Activated T-helper 1 cell treated with anti-CD3 and anti-CD28 coated beads, Interleukin-12 subunit alpha, Interleukin-12 subunit beta, Interleukin-2, Interleukin-4 antibody, amounts not matched to agents 30 ng/mL and 10 ng/mL and 1 ng/mL, durations not matched to agents 14 hours and 24 hours and 36 hours (primary cell): ENCODE measurements around the gene SIGLECL1. TPM values are rescaled to one million over a fixed set of nuclear protein-coding genes. Genes with fewer than 3 reads are reported as not detected.

Source experiments
- total RNA-seq: library from RNA; stranded (reverse); gene quantifications from 2 replicates; pipeline ENCODE4 v1.2.3, GENCODE V29; 2022

Gene SIGLECL1
- total RNA-seq, 1 donor from 2014 or later, result not detected

Other genes starting within 250 kb of the SIGLECL1 start
- gene KLK8, start 249.5 kb upstream of the SIGLECL1 start, total RNA-seq, result not detected in 2 replicates
- gene KLK10, start 231.4 kb upstream of the SIGLECL1 start, total RNA-seq, result not detected in 2 replicates
- gene KLK11, start 224.5 kb upstream of the SIGLECL1 start, total RNA-seq, result not detected in 2 replicates
- gene KLK12, start 216.1 kb upstream of the SIGLECL1 start, total RNA-seq, result not detected in 2 replicates
- not detected in 2 replicates for gene KLK13, start 186.0 kb upstream of the SIGLECL1 start, total RNA-seq
- gene KLK14, start 168.2 kb upstream of the SIGLECL1 start, total RNA-seq, result 0.64 and 1.2 TPM in 2 replicates
- 12.5 and 14.0 TPM in 2 replicates for gene CTU1, start 142.7 kb upstream of the SIGLECL1 start, total RNA-seq
- 0.29 and 0.42 TPM in 2 replicates for gene SIGLEC9, start 126.2 kb upstream of the SIGLECL1 start, total RNA-seq
- gene SIGLEC7, start 108.8 kb upstream of the SIGLECL1 start, total RNA-seq, result not detected in 2 replicates
- gene CD33, start 26.0 kb upstream of the SIGLECL1 start, total RNA-seq, result 6.3 and 6.8 TPM in 2 replicates
- 1.2 and 1.3 TPM in 2 replicates for gene IGLON5, start 60.6 kb downstream of the SIGLECL1 start, total RNA-seq
- 5.6 and 6.0 TPM in 2 replicates for gene VSIG10L, start 91.1 kb downstream of the SIGLECL1 start, total RNA-seq
- gene ETFB, start 115.3 kb downstream of the SIGLECL1 start, total RNA-seq, result 174 and 180 TPM in 2 replicates
- gene CLDND2, start 117.9 kb downstream of the SIGLECL1 start, total RNA-seq, result 16.2 and 23.2 TPM in 2 replicates
- 376 and 393 TPM in 2 replicates for gene NKG7, start 121.6 kb downstream of the SIGLECL1 start, total RNA-seq
- not detected in 2 replicates for gene LIM2, start 136.9 kb downstream of the SIGLECL1 start, total RNA-seq
- gene C19orf84, start 139.5 kb downstream of the SIGLECL1 start, total RNA-seq, result 0.15 and 0.18 TPM in 2 replicates
- 2.5 and 3.7 TPM in 2 replicates for gene SIGLEC10, start 166.6 kb downstream of the SIGLECL1 start, total RNA-seq
- gene SIGLEC8, start 207.4 kb downstream of the SIGLECL1 start, total RNA-seq, result 0.10 and 0.13 TPM in 2 replicates
- gene CEACAM18, start 227.5 kb downstream of the SIGLECL1 start, total RNA-seq, result not detected in 2 replicates